NOMO-1 treated with dmso at 0.1 percent for 144 hours (cell line): Measurements from ENCODE around the gene PLB1.
"Not testable (repeated sequence)": the region's sequence is repeated elsewhere in the genome, so short reads cannot be mapped to it uniquely, and the experiment has no call there.

ENCODE experiments used
- DNase-seq: peaks from one replicate; lab custom pipeline; 2025; ENCODE audit not compliant: unreplicated experiment; lab: John Stamatoyannopoulos, UW

The PLB1 gene

DNA sequence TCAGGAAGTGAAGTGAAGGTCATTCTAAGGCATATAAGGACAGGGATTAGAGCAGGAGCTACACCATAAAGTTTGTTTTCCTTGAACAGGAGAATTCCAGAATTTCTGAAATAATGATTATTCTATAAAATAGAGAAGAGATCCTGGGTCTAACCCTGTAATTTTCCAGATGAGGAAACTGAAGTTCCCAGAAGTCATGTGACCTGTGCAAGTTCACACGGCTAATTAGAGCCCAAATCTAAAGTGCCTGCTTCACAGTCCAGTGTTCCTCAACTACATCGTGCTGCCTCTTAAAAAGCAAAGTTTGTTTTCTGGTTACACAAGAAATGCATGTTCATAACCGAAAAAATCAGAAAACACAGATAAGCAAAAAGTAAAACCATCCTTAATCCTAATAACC is 34.9 kb downstream of the PLB1 start:
- no peak for DNase-seq

DNA sequence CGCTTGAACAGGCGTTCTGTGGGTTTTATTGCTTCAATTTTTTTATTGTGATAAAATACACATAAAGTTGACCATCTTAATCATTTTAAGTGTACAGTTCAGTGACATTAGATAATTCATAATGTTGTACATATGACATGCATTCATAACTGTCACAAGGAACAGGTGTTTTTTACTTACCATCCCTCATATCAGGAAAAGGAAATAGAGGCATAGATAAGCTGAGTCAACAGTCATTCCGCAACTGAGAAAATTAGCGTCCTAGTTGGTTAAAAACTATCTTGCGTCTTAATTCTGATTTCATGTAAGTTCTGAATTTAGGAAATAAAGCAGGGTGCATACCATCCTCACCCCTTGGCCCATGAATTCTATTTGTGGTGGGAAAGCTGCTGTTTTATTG is 36.5 kb downstream of the PLB1 start:
- DNase-seq = no peak

DNA sequence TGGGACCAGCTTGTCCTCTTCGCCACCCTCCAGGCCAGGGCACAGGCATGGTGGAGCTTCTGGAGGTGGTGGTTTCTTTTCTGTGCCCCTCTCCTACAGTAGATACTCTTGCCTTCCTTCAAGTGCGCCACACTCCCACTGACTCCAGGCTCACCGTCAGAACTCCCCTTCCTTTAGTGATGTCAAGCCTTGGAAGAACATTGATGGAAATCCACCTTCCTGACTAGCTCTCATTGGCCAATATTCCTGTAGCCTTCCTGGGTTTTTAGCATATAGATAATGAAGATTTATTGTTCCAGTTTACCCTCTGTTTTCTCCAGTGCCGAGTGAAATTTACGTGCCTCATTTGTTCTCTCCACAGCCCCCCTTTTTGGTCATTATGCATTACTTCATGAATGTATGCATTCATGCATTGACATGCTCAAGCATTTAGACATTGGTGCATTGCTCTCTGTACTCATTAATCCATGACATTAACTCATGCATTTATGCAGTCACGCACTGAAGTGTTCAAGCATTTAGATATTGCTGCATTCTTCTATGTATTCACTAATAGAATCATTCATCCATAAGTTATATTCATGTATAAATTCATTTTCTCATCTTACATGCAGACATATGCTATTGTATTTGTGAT is 37.3 kb downstream of the PLB1 start:
- DNase-seq = no peak

DNA sequence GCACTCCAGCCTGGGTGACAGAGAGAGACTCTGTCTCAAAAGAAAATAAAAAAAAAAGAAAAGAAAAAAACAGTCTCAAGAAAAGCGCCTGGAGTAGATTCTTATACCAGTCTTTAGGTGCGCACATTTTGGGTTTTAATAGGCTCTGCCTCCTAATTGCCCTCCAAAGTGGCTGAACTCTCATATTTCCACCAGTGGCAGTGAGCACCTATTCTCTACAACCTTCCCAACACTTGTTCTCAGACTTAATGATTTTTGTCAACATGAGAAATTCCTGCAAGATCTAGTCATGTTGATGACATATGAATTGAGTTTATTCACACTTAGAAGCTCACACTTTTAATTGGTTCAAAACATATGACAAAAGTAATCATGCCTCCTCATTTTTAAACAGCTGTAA is 39.0 kb downstream of the PLB1 start:
- DNase-seq = no peak

DNA sequence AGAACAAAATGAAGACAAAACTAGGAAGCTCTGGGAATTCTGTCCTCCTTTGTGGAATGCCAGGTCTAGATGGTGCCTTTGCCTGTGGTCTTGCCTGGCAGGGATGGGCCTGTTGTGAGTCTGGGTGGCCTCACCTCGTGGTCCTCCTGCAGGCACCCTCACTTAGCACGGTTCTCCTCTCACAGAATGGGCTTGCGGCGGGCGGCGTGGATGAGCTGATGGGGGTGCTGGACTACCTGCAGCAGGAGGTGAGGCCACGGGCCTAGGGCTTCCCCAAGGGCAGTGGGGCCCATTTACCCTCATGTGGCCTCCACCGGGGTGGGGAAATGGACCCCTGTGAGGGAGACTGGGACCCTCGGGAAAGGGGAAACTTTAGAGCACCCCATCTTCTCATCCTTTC is 42.3 kb downstream of the PLB1 start:
- no peak for DNase-seq

DNA sequence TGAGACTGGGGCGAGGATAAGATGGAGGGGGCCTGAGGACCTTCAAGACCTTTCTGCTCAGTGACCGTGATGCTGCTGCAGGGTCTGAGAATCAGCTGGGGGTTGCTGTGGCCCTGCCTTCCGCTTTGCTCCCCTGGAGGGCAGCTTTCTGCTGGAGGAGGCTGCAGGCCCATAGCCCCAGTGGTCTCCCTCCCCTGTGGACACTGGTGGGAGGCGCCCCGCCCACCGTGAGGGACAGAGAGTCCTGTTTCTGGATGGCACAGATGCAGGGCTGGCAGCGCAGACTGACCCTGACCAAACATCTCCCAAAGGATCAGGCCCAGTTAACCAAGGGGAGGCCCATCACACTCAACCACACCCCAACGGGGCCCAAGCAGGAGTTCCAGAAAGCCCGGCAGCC is 42.8 kb downstream of the PLB1 start:
- DNase-seq = no peak

DNA sequence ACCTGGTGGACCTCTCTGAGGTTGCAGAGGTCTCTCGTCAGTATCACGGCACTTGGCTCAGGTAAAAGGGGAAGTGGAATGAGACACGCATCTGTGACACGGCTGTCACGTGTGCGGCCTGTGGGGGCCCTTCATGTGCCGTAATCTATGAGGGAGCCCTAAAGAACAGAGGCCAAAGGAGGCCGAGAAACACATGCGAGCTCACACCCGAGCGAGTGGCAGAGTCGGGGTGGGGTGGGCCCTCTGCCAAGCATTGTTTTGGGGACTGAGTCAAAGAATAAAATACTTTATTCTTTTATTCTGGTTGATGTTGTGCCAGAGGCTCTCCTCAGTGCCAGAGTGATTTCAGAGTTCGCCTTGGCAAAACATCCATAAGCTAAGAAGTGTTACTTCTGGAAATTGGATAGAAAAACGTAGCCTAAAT is 43.3 kb downstream of the PLB1 start:
- no peak for DNase-seq

DNA sequence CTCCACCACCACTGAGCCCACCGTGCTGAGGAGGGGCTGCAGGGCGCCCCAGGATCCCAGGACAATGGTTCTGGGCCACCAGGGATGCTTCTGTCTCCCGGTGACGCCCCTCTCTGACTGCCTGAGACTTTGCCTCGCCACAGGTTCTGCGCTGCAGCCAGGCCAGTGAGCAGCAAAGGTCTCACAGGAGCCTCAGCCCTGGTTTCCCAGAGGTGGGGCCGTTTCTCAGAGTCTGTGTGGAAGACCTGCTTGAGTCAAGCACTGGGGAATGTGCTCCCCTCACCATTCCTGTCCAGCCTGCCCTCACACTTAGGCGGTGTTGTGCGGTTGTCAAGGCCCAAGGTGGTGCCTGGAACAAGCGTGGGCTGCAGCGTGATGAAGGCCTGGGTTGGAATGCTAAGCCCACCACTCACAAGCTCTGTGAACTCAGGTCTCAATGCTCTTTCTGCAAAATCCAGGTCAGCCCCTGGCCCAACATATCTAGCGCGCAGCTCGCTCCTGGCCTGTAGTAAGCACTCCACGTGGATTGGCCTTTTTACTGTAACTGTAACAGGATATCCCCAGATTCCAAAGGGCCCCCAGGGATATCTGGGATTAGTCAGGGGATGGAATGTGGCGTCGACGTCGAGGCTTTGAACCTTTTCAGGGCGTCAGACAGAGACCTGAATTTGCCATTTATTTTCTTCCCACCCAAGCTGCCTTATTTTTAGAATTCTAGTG is 47.6 kb downstream of the PLB1 start:
- no peak for DNase-seq

DNA sequence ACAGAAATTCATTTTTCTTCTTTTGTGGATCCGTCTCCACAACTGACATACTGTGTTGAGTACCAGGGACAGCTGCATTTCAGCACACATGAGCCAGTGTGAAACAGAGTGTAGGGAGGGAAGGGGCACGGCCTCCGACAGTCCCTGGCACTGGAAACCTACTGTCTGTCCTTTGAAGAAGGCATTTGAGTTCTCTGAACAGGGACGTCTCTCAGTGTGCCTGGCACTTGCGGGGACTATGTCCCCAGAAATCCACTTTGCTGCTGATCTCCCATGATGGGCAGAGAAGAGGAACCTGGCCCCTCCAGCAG is 48.1 kb downstream of the PLB1 start:
- no peak for DNase-seq

DNA sequence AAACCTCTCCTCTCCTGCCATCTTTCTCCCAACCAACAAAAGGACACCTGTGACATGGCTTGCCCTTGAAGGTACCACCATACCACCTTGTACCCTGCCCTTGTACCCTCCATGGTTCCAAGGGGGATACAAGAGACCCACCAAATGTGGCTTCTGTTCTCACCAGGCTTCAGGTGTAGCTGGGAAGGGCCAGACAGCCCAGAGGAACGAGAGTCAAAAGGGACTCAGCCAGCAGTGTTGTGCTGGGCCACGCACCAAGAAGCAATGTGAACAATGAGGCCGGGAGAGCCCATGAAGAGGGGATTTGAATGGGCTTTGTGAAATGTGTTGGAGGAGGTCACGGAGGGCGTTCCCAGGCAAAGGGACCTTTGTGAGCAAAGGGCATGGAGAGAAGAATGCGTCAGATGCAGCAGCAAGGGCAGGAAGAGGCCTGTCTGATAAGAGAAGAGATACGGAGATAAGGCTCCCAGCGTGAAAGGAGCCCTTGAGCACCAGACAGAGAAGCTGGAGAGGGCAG is 48.6 kb downstream of the PLB1 start:
- DNase-seq = no peak

DNA sequence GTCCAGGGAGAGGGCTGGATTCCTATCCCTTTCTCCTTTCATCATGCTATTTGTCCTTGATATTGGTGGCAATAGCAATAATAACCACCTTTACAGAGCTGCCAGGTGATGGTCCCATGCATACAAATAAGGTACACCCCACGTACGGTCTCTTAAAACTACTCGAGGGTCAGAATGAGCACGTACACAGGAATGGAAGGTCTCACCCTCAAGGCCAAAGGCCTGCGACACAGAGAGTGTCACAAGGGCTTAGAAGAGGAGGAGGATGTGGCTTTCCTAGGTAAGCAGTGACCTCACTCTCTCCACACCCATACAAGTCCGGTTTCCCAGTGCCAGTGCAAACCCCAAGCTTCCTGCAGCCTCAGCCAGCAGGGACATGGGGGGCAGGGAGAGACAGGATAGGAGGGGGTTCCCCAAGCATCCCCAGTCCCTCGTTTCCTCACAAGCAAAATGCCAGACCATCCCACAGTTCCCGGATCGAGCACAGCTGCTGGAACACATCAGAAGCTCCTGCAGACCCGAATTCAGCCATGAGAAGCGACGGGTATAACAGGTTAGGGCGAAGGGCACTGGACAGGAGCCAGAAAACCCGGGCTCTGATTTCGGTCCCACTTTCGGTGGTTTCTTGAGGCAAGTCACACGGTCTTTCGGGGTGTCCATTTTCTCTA is 49.2 kb downstream of the PLB1 start:
- no peak for DNase-seq

DNA sequence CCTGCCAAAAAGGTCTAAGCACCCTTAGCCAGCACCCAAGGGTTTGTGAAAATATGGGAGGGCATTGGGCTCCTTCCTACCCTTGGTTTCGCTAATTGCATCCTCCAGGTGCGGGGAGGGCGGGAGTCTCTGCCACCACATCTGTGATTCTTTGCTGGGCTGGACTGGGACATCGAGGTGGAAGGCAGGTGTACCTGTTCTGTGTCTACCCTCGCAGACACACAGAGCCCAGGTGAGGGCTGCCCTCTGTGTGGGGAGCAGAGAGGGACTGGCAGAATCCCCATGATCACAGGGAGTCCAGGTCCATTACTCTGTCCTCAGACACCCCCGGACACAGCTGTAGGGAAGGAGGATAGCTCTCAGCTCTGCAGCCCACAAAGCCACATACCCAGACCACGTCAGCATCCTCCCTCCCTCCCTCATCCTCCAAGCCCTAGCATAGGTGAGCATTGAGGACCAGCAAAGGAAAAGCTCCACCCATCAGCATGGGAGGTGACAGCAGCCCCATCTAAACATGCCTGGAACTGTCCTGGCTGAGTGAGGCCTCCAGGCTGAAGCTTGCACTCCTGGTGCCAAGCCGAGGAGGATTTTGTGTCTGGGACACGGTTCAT is 49.8 kb downstream of the PLB1 start:
- DNase-seq = no peak

DNA sequence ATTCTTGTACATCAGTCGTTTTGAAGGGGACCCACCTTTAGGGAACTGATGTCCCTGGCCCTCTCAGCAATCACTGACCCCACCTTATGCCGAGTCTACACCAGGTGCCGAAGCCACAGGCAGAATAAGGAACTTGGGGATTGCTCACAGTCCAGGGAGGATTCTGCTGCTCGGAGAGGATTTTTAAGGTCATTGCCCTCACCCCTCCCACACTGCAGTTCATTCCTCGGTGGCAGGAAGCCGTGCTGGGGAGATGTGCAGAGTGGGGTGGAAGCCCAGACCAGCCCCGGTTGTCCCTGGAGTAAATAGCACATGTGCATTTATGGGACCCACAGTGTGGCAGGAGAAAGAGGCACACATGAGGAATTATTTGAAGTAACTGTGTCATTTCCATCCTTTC is 50.4 kb downstream of the PLB1 start:
- DNase-seq = no peak

DNA sequence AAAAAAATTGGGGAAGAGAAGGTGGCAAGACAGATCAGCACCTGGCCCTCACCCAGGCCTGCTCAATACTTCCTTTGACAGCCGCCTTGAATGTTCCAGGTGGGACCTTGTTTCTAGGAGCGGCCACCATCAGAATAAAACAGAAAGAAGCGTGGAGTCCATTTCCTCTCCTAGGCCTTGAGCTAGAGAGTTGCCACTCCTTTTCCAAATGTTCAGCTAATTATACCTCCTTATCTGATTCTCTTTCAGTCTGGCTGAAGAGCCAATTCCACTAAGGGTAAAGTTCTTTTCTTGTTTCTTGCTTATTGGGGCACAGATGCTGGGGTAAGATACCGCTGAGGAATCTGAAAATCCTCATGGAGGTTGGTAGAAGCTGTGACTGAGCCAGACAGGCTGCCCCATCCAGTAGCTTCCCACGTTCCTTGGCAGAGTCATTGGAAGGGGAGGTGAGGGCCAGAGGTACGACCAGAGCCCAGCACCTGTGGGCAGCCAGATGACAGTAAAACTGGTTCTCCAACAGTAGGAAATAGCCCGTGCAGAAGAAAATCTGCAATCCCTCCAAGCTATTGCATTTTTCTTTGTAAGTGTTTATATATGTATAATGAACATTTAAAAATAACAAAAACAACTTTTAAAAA is 51.5 kb downstream of the PLB1 start:
- DNase-seq = no peak

DNA sequence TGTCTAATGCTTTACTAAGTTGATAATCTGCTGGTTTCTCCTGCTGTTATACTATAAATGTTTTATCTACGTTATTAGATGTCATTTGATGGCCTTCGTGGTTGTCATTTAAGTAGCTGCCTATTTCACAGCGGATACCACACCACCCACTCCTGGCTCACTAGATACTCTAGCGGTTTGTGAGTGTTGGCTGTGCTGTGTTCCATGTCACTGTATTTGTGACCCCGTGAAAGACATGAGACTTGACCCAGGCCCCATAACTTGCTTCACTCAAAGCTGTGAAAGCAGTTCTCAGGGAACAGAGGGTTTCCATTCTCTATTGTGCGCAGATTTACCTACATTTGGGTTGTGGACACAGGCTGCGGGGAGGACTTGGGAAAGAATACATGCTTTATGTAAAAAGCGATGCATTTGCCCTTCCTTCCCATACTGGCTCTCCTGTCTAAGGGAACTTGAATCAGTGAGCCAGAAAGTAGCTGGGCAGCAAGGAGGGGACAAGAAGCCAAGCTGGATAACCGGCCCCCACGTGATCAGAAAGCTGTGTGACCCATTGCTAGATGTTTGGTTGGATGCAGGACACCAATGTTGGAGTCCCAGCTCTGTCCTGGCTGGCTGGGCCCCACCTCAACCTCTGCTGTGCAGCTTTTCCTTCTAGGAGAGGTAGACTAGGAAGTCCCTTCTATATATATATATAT is 52.2 kb downstream of the PLB1 start:
- DNase-seq = no peak

DNA sequence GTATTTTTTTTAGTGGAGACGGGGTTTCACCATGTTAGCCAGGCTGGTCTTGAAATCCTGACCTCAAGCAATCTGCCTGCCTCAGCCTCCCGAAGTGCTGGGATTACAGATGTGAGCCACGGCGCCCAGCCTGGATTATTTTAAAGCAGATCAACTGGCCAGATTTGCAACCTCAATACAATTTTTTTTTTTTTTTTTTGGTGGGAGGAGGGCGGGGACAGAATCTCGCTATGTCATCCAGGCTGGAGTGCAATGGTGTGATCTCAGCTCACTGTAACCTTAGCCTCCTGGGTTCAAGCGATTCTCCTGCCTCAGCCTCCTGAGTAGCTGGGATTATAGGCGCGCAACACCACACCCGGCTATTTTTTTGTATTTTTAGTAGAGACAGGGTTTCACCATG is 54.5 kb downstream of the PLB1 start:
- DNase-seq = not testable (repeated sequence)

DNA sequence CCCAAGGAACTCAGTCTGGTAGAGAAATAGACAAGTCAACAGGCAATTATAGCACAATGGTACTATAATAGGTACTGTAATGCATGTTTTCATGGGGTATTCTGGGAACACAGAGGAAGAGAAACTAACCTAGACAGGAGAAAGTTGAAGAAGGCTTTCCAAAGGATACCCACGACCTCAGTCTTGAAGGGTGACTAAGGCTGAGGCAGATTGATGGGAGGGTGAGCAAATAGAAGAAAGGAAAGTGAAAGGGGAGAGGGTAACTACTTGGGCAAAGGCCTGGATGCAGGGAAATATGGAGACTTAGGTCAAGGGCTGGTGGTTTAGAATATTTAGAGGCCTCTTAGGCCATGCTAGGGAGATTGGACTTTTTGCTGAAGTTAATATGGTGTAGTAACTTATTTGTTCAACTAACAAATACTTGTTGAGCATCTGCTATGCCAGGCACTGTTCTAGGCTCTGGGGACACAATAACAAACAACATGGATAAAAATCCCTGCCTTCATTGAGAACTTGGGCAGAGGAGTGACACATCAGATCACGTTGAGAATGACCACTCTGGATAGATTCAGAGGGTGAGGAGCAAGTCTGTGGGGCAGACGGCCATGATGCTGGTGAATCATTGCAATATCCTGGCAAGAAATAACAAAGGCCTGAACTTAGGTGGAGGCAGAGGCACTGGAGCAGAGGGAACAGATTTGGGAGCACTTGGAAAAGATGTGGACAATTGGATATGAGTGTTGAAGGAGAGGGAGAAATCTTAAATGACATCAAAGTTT is 56.4 kb downstream of the PLB1 start:
- DNase-seq = no peak

DNA sequence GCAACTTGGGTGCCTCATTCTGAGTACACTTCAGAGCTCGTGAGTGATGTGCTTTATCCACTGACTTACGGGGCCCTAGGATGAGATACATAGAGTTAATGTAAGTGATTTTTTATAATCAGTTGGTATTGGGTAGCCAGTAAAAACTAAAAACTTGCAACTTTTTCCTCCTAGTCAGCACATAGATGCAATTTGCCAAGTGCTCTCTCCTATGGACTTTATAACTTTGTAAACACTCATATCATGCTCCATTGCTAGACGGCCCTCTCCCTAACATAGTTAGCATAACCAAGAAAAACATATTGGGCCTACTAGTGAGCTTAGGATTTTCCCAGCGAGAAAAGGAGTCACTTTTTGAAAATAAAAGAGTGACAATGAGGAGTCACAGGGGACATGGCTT is 60.4 kb downstream of the PLB1 start:
- DNase-seq = no peak

DNA sequence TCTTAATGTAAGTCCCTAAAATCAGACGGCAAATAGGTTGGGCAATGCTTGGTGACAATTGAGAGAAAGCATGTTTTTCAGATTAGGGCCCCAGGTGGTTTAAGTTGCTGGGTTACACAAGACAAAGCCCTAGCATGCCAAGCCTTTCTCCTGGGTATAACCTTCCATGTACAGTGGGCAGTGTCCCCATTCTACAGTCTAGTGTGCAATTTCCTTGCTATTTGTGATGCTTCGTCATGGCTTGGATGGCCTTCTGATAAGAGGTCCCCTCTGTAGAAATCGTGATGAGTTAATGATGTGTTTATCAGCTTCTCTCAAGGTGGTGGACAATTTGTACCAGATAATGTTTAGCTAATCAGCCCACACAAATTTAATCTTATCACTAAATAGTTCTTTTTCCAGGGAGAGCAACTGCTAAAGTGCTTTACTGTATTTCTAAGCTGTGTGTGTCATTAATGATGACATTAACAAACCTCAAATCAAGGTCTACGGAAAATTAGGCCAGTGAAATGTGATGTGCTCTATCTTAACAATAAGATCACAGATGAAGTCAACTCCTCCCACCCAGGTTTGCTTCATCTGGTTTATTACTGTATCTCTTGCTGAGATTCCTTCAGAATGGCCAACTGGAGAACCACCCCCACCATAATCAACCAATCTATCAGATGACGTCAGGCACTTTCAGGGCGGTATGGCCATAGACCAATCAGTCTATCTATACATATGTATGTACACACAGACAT is 61.7 kb downstream of the PLB1 start:
- no peak for DNase-seq
